GM18951 (cell line): ENCODE measurements around the gene CCNC.

Experiments used
- POLR2A ChIP-seq: IDR thresholded peaks from 4 replicates; pipeline ENCODE4 v1.6.1; 2011; ENCODE audit warnings: mild to moderate bottlenecking; ENCODE audit not compliant: insufficient read length, insufficient read depth; ENCODE audit errors: extremely low read depth
- in situ Hi-C: fragments of 300-500 bp; cut with MboI; formaldehyde crosslinking; loops from one replicate; pipeline ENCODE4 v1.12.0; 2022; ENCODE audit warnings: low sequenced_read_pairs, mixed read lengths, inconsistent platforms; ENCODE audit not compliant: unreplicated experiment

CCNC gene

DNA sequence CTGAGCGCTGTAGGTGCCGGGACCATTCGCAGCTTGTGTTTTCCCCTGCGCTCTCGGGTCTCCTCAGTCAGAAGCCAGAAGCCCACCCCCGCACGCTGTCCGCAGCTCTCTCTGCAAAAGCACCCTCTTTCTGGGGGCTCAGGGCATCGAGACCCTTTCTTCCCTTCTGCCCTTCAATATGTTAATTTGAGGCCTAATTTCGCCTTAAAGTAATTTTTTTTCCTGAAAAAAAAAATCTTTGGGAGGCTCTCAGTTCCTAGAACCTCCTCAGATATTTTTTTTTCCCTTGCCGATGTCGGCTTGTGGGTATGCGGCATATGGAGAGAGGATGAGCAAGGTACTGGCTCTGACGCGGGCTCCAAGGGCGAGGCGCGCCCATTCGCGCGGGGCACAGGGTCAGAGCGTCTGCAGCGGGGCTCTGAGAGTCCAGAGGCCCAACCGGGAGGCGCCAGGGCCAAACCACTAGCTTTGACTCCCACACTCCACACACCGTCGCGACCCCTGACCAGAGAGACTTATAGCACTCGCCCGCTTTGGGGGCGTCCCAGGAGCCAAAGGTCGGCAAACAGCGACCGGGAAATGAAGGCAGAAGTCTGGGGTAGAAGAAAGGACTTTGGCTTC is 39.1 kb upstream of the CCNC start:
- in situ Hi-C loops, result no loop called here
- TF ChIP-seq POLR2A, result no peak

DNA sequence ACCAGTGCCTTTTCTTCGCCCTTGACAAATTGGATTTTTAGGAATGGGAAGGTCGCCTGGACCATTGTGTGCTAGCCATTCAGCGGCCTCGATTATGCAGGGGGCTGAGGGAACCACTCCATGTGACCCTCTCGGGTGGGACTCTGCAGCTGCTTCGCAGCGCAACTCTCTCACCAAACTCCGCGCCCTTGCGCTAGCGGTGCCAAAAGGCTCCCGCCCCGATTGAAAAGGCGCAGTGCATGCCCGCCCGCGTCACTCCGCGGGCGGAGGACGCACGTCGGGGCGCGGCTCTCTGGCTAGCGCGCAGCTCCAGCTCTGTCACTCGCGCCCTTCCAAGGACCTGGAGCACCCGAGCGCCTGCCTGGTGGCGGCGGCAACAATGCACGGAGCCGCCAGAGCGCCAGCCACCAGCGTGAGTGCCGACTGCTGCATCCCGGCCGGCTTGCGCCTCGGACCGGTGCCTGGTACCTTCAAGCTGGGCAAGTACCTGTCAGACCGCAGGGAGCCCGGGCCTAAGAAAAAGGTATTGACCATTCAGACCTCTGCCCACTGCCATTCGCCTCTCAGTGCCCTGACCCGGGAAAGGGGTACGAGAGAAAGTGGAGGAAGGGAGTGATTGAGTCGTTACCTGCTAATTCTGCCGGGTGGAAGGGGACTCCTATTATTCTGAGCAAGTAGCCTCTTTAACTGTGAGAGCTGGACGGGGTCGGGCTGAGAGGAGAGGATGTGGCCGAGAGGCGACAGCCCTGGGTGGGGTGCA is 38.4 kb upstream of the CCNC start, which contains the start of gene PRDM13:
PRDM13 (plus strand) TSS at position 178 of the 760 bp plus-strand sequence; CDS start at position 380, 202 bp downstream.
- no peak for TF ChIP-seq POLR2A
- in situ Hi-C loops, result no loop called here

- in situ Hi-C loops, result no loop called here
- TF ChIP-seq POLR2A, result no peak
These were observed 37.6 kb upstream of the CCNC start for GRCh38 chr6:99605911-99606655.

DNA sequence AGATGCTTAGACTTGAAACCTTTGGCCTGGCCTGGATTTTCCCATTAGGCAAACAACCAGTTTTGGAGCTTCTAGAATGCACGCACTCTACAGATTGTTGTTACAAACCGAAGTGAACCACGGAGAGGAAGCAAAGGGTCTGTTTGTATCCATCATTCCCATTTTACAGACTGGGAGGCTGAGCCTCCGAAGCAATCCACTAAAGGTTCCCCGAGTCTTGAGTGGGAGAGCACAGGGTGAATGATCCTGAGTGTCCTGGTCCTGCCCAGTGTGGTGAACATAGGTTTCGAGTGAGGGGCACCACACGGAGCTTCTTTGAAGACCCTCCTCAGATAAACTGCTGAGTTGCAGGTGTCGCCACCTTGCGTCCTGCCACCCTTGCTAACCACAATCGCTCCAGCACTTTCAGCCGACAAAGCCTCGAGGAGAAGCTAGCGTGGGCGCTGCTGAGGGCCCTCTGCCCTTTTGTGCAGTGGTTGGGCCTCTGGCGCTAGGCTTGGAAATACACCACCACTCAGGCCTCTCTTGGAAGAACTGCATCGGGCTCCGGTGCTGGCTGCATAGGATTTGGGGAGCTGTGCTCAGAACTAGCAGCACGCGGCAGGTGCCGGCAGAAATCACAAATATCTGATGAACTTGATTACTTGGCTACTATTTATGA is 36.7 kb upstream of the CCNC start:
- in situ Hi-C loops, result no loop called here
- TF ChIP-seq POLR2A, result no peak

DNA sequence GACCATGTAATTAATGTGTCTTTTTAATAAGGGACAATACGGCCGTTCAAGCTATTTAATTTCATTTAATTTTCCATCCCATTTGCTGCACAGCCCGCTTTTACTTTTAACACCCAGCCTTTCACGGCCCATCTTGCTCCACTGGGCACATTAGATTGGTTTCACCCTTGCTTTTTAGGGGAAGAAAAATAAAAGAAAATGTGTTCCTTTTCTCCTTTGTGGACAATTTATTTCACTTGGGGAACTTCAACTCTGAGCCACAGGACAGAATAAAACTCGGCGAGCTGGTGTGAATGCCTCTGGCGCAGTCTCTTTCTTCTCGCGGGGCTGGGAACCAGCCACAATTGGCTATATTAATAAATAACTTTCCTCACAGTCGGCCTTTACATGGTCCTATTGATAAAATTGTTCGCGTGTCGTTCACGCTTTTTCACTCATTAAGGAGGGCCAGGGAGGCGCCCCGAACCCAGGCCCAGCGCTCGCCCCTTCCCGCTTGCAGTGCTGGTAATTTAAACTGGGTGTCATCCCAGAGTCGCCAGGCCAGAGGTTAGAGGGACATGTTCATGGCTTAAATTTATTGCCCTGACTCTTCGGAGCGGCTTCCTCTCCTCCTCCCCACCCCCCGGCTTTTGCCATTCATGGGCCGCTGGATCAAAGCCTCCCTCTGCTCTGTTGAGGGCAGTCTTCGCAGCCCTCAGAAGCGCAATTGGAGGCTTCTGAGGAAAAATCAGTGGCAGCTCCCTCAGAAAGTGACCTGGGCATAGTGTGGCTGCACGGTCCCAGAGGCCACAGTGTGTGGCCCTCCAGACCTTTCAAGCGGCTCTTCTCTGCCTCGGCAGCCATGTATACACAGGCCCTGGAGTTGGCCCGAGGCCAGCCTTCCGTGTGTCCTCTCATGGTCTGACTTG is 36.0 kb upstream of the CCNC start:
- TF ChIP-seq POLR2A, result no peak
- in situ Hi-C loops, result no loop called here

DNA sequence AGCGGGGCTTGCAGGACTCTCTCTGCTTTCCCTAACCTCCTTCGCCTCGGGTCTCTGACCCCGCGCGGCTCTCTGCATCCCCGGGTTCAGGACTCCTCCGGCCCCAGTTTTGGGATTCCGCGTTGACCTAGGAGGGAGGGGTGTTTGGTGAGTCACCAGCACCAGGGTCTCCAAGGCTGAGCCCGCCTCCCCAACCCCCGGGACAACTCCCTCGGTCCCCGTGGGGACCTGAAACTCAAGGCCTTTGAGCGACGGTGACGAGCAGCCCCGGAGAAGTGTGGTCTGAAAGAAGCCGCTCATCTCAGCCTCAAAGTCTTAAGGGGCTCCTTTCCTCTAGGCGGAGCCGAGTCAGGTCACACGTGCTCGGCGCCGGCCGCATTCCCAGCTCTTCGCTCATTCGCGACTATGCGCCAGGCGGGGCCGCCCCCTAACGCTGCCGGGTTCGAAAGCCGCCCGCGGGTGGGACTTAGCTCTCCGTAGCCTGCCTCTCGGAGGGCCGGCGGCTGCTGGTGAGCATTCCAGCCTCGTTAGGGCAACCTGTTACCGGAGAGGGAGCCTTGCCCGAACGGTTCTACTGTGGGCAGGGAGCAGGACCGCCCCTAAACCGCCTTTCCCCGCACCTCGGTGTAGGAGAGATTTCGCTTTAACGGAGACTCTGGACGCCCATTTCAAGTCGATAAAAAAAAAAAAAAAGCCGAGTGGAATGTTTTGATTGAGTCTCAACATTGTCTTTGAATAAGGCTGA is 35.1 kb upstream of the CCNC start:
- in situ Hi-C loops, result no loop called here
- no peak for TF ChIP-seq POLR2A

GRCh38 chr6:99602520-99603420 is 34.3 kb upstream of the CCNC start:
- in situ Hi-C loops, result no loop called here
- TF ChIP-seq POLR2A, result no peak

GRCh38 chr6:99594696-99595095 is 26.2 kb upstream of the CCNC start:
- in situ Hi-C loops, result loop anchor here (25.0 kb wide), 1 partner anchor 868 kb away; the partner anchor contains the start of gene SIM1

GRCh38 chr6:99592900-99593299 is 24.4 kb upstream of the CCNC start:
- in situ Hi-C loops, result loop anchor here (25.0 kb wide), 1 partner anchor 869 kb away; the partner anchor contains the start of gene SIM1
- no peak for TF ChIP-seq POLR2A

DNA sequence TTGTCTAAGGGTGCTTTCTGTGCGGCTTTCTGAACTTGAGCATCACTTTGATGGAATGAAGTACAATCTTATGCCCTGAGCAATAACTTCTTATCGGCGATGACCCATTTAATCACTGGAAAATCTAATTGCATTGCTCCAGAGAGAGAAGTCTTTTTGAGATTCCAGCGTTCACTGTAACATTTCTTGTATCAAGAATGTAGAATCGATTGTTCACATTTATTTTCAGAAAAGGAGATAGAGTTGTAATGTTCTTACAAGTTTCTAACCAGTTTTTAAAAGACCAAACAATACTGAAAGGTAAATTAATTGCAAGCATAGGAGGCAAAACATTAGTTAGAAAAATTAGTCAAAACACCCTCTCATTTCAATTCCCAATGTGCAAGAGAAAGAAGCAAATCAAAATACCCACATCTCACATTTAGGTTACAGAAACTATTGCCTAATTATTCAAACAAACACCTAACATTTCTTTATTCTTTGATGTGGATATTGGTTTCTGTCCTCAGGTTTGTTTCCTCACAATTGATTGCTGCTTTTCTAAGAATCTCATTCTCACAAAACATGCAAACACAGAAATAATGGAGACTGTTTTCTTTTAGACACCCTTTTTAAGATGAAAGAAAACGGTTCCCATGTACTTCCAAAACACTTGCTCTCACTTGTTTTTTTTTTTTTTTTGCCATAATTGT is 23.4 kb upstream of the CCNC start:
- in situ Hi-C loops, result loop anchor here (25.0 kb wide), 1 partner anchor 870 kb away; the partner anchor contains the start of gene SIM1
- no peak for TF ChIP-seq POLR2A
